ENCODE measurements around the gene MRPL43.

The MRPL43 gene

DNA sequence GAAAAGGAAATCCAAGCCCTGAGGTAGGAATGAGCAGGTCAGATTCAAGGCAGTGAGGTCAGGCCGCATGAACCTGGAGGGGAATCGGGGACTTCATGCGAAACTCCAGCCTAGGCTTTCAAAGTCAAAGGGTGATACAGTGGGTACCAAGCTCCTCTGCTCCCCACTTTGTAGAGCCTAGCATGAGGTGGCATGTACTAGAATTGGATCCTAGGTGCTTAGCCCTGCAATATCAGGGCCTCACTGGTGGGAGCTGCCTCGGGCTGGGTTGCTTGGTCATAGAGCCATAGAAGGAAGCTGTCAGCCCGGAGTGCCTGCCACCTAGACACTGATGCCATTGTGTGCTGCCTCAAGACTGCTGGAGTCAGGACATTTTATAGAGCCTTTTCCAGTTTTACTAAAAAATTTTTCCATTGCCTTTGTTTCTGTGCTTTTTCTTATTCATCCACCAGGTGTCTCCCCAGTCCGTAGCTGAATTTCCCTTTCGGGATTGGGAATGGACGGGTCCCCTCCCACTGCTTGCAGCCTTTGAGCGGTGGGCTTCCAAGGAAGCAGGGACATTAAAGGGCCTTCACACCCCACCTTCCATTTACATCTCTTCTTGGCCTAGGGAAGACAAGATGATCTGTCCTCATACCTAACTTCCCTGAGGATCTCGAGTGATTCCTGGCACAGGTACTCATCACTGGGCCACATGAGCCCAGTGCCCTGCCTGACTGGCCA lies 6.8 kb upstream of the MRPL43 start:
- TF ChIP-seq GATA1 (IDR thresholded peaks at IDR 0.05; ENCODE audit: low read depth, low read length) = no peak
- TF ChIP-seq POLR2A (IDR thresholded peaks at IDR 0.05; ENCODE audit: low read length) = no peak
- no peak for DNase-seq

DNA sequence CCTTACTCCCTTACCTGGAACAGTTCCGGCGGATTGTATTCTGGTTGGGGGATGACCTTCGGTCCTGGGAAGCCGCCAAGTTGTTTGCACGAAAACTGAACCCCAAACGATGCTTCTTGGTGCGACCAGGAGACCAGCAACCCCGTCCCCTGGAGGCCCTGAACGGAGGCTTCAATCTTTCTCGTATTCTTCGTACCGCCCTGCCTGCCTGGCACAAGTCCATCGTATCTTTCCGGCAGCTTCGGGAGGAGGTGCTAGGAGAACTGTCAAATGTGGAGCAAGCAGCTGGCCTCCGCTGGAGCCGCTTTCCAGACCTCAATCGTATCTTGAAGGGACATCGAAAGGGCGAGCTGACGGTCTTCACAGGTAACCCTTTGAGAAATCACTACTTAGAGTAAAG lies 1.8 kb upstream of the MRPL43 start:
- DNase-seq = no peak
- no peak for TF ChIP-seq GATA1 (IDR thresholded peaks at IDR 0.05; ENCODE audit: low read depth, low read length)
- no peak for TF ChIP-seq POLR2A (IDR thresholded peaks at IDR 0.05; ENCODE audit: low read length)

GRCh38 chr10:100988166-100988565 lies 869 bp upstream of the MRPL43 start:
- TF ChIP-seq GATA1 (IDR thresholded peaks at IDR 0.05; ENCODE audit: low read depth, low read length) (no peak), POLR2A (IDR thresholded peaks at IDR 0.05; ENCODE audit: low read length) (no peak)
- no peak for DNase-seq

DNA sequence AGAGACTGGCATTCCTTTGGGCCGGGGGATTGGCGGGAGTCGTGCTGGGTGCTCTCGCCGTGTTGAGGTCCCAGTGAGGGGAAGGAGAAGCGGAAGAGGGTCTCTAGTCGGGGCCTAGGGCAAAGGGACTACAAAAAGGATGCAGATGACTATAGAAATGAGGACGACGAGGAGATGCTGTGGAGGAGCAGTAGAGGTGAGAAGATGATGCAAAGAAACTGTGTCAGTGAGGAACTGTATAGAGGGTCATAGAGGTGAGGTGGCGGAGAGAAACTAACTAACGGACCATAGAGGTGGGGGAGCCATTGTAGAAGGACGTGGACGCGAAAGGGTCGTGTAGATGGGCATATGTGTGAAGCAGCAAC lies 370 bp upstream of the MRPL43 start:
- TF ChIP-seq GATA1 (IDR thresholded peaks at IDR 0.05; ENCODE audit: low read depth, low read length) (no peak), POLR2A (IDR thresholded peaks at IDR 0.05; ENCODE audit: low read length) (peak; percentile 44)
- DNase-seq = no peak

GRCh38 chr10:100986623-100986951 lies 710 bp downstream of the MRPL43 start:
- TF ChIP-seq POLR2A (IDR thresholded peaks at IDR 0.05; ENCODE audit: low read length) (no peak), GATA1 (IDR thresholded peaks at IDR 0.05; ENCODE audit: low read depth, low read length) (no peak)
- DNase-seq = no peak

DNA sequence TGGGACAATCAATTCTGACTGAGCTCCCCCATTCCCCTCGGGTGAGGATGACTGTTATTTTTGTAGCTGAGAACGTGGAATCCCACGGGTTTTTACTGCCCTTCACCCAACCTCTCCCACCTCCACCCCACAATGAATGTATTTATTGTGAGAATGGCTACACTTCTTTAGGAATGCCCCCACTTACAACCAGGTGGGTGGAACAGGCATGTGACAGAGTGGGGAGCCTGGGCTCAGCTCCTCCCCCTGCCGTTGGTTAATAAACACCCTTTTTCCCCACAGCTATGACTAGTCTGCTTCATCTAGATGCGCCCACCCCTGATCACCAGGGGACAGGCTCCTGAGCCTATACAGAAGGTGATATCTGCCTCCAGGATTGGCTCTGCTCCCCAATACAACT lies 2.0 kb downstream of the MRPL43 start:
- DNase-seq = no peak
- TF ChIP-seq GATA1 (IDR thresholded peaks at IDR 0.05; ENCODE audit: low read depth, low read length) (no peak), POLR2A (IDR thresholded peaks at IDR 0.05; ENCODE audit: low read length) (no peak)

GRCh38 chr10:100984672-100985177 lies 2.6 kb downstream of the MRPL43 start:
- no peak for DNase-seq

GRCh38 chr10:100983868-100984671 lies 3.2 kb downstream of the MRPL43 start:
- no peak for DNase-seq
- TF ChIP-seq POLR2A (IDR thresholded peaks at IDR 0.05; ENCODE audit: low read length) = no peak
- TF ChIP-seq GATA1 (IDR thresholded peaks at IDR 0.05; ENCODE audit: low read depth, low read length) = no peak

More at GRCh38 chr10:100984672-100985177, 2.6 kb downstream of the MRPL43 start:
- TF ChIP-seq GATA1 (IDR thresholded peaks at IDR 0.05; ENCODE audit: low read depth, low read length) = no peak
- TF ChIP-seq POLR2A (IDR thresholded peaks at IDR 0.05; ENCODE audit: low read length) = no peak

DNA sequence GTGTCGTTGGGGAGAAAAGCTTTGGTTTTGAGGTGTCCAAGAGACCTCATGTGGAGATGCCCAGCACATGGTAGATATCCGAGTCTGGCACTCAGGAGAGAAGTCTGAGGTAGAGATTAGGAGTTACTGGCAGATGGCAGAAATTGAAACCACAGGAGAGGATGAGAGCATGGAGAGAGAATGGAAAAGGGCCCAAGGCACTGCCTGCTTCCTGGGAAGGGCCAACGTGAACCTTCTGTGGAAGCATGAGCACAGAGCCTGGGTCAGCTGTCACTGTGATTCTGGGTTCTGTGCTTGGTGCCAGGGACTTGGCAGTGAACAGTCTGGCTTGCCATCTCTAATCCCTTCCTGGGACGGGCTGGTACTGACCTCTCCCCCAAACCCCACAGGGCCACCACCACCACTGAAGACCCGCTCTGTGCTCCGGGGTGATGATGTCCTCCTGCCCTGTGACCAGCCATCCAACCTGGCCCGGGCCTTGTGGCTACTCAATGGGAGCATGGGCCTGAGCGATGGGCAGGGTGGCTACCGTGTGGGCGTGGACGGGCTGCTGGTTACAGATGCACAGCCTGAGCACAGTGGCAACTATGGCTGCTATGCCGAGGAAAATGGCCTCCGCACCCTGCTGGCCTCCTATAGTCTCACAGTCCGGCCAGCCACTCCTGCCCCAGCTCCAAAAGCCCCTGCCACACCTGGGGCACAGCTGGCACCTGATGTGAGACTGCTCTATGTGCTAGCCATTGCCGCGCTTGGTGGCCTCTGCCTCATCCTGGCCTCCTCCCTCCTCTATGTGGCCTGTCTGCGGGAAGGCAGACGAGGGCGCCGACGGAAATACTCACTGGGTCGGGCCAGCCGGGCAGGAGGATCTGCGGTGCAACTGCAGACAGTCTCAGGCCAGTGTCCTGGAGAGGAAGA lies 4.1 kb downstream of the MRPL43 start:
- no peak for TF ChIP-seq POLR2A (IDR thresholded peaks at IDR 0.05; ENCODE audit: low read length)
- no peak for TF ChIP-seq GATA1 (IDR thresholded peaks at IDR 0.05; ENCODE audit: low read depth, low read length)
- no peak for DNase-seq

GRCh38 chr10:100981178-100981772 lies 6.0 kb downstream of the MRPL43 start:
- TF ChIP-seq GATA1 (IDR thresholded peaks at IDR 0.05; ENCODE audit: low read depth, low read length) = no peak
- TF ChIP-seq POLR2A (IDR thresholded peaks at IDR 0.05; ENCODE audit: low read length) = no peak
- DNase-seq = no peak

DNA sequence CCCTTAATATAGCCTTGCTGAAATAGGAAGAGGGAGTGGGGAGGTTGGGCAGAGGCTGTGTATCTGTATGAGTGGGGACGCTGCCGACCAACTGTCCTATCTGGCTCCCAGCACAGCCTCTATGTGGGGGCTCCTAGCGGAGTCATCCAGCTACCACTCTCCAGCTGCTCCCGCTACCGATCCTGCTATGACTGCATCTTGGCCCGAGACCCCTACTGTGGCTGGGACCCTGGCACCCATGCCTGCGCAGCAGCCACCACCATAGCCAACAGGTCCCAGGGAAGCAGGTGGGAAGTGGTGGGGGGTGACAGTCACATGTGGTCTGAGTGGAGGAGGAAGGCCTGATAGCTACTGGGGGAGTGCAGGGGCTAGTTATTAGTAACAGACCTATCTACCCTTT lies 6.6 kb downstream of the MRPL43 start:
- DNase-seq = no peak
- TF ChIP-seq GATA1 (IDR thresholded peaks at IDR 0.05; ENCODE audit: low read depth, low read length) = no peak
- TF ChIP-seq POLR2A (IDR thresholded peaks at IDR 0.05; ENCODE audit: low read length) = no peak

DNA sequence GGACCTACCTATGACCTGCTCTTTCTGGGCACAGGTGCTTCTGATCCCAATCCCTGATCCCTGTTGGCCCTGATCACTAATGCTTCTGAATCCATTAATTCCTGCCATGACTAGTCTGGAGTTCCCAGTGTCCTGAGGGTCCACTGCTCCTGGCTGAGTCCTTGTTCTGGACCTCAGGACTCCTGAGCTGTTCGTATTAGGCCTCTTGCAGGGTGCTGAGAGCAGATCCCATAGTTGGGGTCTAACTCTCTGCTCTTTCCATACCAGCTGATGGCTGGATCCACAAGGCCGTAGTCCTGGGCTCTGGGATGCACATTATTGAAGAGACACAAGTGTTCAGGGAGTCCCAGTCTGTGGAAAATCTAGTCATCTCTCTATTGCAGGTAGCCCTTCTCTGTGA lies 7.0 kb downstream of the MRPL43 start:
- no peak for TF ChIP-seq POLR2A (IDR thresholded peaks at IDR 0.05; ENCODE audit: low read length)
- no peak for TF ChIP-seq GATA1 (IDR thresholded peaks at IDR 0.05; ENCODE audit: low read depth, low read length)
- no peak for DNase-seq

GRCh38 chr10:100979791-100980272 lies 7.5 kb downstream of the MRPL43 start:
- no peak for TF ChIP-seq GATA1 (IDR thresholded peaks at IDR 0.05; ENCODE audit: low read depth, low read length)
- TF ChIP-seq POLR2A (IDR thresholded peaks at IDR 0.05; ENCODE audit: low read length) = no peak
- no peak for DNase-seq
